HG03103 (cell line): ENCODE data around the gene SLC6A4.
"Not testable (repeated sequence)": the region's sequence is repeated elsewhere in the genome, so short reads cannot be mapped to it uniquely, and the experiment has no call there.

Experiments
- ATAC-seq: cut with Tn5 transposase; IDR thresholded peaks from one replicate; pipeline ENCODE4 v1.9.1; 2021; ENCODE audit warnings: low read depth; ENCODE audit not compliant: unreplicated experiment

SLC6A4 gene

DNA sequence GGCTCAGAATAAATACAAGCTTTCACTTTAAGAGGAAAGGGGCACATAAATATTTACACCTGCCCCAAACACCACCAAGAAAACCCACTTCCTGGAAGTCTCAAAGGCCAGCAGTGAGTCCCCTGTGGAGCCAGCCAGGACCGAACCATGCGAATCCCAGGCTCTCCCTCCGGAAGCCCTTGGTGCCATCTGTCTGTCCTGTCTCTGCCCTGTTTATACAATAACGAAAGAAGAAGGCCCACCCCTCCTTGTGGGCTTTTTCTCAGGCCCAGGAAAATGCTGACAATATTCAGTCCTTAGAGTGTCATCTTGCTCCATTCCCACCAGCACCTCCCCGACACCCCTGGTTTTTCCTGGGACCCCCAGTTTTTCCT lies 3.6 kb upstream of the SLC6A4 start:
- no peak for ATAC-seq

DNA sequence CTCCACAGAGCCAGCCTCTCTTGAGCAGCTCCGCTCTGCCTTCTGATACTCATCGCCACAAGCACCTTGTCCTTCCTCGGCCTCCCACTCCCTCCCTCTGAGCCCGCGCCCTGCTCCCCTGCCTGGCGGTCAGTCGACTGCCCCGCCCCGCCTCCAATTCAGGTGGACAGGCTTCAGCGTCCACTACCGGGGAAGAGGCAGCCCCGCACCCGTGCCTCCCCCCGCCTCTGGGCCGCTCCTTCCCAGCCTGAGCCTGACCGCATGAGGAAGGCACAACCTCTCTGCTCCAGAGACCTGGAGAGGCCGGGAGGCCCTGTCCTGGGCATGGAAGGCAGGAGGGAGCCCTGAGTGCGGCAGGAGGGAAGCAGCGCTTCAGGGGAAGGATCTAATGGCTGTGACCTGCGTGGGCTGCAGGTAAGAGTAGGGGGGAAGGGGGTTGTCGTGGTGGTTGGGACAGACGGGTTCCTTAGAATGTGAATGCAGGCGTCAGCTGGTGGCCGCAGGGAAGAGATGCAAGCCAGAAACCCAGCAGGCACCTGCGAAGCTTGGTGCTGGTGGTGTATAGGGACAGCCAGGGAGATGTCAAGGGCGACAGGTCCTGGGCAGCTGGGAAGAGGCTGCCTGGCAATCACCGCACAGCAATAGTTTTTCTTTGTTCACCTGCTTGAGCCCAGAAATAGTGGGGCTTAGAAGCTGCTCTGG lies 3.0 kb upstream of the SLC6A4 start:
- ATAC-seq = no peak

- no peak for ATAC-seq
Measured at GRCh38 chr17:30238003-30238344, 2.5 kb upstream of the SLC6A4 start.

DNA sequence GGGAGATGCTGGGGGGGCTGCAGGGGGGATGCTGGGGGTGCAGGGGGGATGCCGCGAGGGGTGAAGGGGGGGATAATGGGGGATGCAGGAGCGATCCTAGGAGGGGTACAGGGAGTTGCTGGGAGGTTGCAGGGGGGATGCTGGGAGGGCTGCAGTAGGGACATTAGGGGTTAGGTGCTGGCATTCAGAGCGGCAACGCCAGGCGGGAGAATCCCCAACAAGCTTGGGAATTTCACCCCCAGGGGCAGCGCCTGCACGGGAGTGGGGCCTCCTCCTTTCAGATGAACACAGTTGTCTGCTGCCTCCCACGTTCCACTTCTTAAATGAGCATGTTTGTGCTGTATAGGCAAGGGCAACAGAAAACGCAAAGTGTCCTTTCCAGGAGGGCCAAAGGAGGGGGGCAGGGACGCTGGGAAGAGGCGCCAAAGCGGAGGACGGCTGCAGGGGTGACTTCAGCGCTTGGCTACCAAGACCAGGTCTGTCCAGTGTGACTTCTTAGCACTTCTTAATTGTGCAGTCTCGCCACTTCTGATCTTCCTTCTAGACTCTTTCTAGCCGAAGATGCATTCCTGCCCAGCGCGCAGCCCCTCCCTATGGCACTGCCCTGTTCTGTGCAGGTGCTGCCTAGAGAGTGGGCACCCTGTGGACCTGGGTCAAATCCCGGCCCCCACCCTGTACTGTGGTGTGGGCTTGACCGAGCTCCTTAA lies 2.0 kb upstream of the SLC6A4 start:
- no peak for ATAC-seq

DNA sequence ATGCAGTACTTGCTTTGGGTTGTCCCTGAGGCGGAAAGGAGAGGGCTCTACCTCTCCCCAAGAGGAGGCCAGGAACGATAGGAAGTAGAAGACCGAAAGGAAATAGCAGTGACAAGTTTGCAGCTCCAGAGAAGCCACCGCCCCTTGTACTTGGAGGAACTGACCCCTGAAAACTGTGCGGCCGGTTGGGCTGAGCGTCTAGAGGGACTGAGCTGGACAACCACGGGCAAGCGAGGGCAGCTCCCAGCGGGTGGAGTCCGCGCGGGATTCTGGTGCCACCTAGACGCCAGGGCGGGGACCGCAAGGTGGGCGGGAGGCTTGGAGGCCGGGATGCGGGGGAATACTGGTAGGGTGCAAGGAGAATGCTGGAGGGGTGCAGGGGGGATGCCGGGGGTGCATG lies 1.3 kb upstream of the SLC6A4 start:
- ATAC-seq = no peak

DNA sequence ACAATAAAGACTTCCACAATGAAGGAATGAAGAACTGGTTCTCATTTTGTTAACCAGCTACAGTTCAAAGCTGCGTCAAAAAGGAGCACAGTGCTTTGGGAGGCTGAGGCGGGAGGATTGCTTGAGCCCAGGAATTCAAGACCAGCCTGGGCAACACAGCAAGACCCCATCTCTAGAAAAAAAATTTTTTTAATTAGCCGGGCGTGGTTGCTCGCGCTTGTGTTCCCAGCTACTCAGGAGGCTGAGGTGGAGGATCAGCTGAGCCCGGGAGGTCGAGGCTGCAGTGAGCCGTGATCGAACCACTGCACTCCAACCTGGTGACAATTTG lies 764 bp upstream of the SLC6A4 start:
- no peak for ATAC-seq

DNA sequence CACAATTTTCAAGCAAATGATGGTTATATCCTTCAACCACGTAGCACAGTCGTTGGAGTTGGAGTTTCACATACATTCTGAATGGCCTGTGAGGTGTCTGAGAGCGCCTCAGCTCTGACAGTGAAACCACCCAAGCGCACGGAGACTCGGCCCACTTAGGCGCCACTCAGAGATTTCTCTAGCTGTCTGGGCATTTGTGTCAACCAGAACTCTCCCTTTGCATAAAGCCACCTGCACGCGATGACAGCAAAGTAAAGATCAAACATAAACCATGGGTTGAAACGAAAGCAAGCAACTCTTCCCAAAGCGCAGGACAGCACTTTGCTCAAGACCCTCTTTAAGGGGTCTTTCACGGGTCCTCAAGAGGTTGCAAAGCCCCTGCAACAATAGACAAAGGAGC lies 533 bp downstream of the SLC6A4 start:
- no peak for ATAC-seq

- ATAC-seq = no peak
Measured at GRCh38 chr17:30234296-30234695, 1.2 kb downstream of the SLC6A4 start.

DNA sequence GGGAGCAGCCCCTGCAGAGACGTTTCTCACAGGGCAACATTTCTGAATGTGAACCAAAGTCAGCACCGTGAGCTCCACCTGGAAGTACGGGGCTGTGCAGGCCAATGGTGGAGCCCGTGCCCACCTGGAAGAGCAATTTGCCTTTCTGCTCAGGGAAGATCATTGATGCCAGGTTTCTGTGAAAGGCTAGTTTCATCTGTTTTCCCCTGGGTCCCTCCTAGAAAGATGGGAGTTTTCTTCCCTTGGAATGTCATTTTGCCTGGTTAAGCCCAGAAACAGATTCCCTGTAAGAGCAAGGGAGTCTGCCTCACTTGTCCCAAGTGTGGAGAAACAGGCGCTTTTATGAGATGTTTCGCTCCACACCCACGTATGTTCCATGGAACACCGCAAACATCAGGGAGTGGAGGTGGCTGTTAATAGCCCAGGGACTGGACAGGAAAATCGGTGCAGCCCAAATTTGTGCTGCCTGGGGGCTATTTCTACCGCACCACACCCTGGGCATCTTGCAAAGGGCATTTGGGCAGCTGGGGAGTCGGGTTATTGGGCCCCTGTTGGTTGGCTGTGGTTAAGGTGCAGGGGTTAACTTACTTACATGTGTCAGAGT lies 2.6 kb downstream of the SLC6A4 start:
- ATAC-seq = no peak

- no peak for ATAC-seq
Measured at GRCh38 chr17:30232015-30232823, 3.3 kb downstream of the SLC6A4 start.

- ATAC-seq = no peak
Measured at GRCh38 chr17:30230596-30231125, 4.8 kb downstream of the SLC6A4 start.

- not testable (repeated sequence) for ATAC-seq
Measured at GRCh38 chr17:30230009-30230408, 5.5 kb downstream of the SLC6A4 start.

- ATAC-seq = no peak
Measured at GRCh38 chr17:30229012-30229411, 6.5 kb downstream of the SLC6A4 start.

GRCh38 chr17:30228011-30228410 lies 7.5 kb downstream of the SLC6A4 start:
- no peak for ATAC-seq

DNA sequence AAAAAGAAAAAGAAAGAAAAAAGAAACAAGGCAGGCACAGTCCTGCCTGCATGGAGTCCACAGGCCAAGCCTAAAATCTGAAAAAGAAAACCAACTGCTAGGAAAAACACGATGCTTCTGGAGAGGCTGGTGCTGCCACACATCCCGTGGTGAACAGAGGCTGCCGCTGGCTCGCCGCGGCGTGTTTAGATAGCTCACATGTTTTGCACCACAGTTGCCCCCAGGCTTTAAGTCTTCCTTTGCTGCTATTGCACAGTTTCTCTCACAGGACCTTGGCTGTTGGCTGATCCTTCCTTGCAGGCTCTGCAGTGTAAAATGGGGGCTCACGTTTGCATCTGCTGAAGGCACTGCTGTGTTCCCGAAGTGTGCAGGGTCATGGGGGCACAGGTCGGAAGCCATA lies 8.6 kb downstream of the SLC6A4 start:
- no peak for ATAC-seq

DNA sequence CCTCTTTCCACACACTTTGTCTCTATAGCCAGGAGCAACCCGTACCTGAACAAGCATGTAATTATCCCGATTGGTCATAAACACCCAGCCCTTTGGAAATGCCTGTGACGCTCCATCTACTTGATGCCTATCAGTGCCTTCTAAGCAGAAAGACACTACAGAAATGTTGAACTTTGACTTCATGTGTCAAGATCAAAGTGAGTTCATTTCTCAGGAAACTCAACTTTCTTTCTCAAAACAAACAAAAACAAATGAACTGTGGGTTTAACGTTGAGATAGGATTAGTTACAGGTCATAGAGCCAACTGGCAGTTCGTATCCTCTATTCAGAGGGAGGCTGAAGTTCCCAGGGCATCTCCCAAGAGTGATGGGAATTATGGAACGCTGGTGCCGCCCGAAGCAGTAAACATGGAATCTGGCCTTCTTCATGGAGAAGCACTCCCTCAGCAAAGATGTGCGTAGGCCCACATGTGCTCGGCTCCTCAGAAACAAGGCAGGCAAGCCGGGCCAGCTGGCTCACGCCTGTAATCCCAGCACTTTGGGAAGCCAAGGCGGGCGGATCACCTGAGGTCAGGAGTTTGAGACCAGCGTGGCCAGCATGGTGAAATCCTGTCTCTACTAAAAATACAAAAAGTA lies 9.5 kb downstream of the SLC6A4 start:
- no peak for ATAC-seq

GRCh38 chr17:30225112-30225511 lies 10.4 kb downstream of the SLC6A4 start:
- ATAC-seq = no peak

GRCh38 chr17:30224419-30224960 lies 11.0 kb downstream of the SLC6A4 start:
- ATAC-seq = no peak

GRCh38 chr17:30222721-30223175 lies 12.7 kb downstream of the SLC6A4 start:
- no peak for ATAC-seq

- ATAC-seq = no peak
Measured at GRCh38 chr17:30222251-30222650, 13.2 kb downstream of the SLC6A4 start.
